OCI-M2 (cell line): ENCODE results near the gene AGPAT4.

ENCODE experiments used
- DNase-seq: peaks from one replicate; lab custom pipeline; 2025; ENCODE audit not compliant: unreplicated experiment; lab: John Stamatoyannopoulos, UW

AGPAT4 gene

DNA sequence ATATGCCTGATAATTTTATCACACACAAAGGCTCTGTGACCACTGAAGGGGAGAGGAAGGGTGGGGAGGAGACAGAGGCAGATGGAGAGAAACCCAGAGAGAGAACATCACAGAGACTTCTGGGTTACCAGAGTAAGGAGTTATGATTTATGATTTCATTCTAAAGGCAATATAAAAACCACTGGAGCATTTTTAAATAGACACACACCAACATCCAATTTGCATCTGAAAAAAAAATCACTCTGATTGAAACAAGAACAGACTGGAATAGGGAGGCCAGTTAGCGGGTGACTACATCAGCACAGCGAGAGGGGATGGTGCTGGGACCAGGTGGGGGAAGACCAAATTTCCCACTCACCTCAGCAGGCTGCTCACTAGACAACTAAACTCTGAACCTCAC lies 104.8 kb downstream of the AGPAT4 start:
- no peak for DNase-seq

DNA sequence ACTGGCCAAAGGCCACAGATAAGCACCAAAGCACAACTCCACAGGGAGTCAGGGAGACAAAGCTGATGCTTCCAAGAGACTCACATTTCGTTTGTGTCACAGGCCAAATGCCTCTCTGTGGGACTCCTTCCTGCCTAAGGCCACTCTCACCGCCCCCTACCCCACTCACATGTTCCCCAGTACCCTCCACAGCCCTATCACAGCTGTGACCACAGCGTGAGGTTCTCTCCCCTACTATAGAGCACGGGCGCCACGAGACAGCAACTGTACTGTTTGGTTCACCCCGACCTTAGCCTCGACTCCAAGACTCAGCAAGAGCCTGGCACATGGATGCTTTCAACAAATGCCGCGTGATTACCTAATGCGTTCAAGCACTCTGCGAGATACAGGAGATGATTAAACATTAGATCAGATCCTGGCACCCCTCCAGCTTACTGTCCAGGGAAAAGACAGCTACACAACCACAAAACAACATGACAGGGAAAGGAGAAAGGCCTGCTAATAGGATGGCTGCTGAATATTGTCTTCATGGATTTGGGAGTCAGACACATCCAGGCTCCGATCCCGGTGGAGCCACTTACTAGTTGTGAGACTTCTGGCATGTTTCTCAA lies 105.5 kb downstream of the AGPAT4 start:
- no peak for DNase-seq

DNA sequence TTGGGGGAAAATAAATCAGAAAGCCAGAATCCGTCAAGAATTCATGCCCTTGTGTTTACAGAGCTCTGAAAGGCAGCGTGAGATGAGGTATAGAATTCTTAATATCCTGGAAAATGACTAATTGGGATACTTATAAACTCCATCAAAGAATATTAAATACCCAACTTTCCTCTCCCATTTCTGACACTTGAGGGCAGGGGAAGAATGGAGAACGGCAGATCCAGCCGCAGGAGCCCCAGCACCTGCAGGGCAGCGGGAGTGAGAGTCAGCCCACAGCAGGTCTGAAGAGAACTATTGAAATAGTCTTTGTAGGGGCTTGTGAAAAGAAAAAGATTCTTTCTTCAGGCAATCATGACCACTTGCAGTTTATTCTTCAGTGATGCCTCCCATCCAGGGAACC lies 107.2 kb downstream of the AGPAT4 start:
- DNase-seq = no peak

DNA sequence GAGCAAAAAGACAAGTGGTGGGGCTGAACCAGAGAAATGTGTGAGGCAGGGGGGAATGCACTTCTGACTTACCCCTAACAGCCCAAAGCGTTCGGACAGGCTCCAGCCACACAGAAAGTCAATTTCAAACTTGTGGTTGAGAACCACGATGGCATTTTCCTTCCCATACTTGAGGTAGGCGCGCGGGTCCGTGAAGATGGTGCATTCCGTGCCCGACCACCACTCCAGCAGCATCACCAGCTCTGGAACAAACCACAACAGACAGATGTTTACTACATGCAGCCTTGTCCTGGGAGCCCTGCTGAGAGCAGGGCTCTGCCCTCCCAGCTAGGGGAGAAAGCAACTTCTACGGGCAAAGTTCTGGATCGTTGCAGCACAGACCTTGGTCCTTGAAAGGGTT lies 107.7 kb downstream of the AGPAT4 start:
- no peak for DNase-seq

DNA sequence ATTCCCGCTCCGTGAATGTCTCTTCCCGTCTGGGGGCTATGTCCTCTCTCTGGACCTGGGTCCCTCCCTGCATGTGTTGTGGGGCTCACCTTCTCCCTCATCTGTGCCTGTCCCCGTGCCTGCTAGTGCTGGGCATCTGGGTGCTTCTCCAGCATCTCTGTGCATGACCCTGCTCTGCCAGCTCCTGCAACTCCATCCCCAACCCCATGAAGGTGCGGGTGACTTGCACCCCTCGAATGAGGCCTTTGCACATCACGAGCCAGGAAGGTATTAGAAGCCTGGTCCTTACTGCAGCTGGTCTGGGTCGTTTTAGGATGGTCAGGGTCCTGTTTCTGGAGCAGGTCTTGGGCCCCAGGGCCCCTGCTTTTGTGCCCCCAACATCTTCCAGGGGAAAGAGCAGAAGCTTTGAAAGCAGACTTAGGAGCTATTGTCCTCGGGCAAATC lies 109.7 kb downstream of the AGPAT4 start:
- no peak for DNase-seq

DNA sequence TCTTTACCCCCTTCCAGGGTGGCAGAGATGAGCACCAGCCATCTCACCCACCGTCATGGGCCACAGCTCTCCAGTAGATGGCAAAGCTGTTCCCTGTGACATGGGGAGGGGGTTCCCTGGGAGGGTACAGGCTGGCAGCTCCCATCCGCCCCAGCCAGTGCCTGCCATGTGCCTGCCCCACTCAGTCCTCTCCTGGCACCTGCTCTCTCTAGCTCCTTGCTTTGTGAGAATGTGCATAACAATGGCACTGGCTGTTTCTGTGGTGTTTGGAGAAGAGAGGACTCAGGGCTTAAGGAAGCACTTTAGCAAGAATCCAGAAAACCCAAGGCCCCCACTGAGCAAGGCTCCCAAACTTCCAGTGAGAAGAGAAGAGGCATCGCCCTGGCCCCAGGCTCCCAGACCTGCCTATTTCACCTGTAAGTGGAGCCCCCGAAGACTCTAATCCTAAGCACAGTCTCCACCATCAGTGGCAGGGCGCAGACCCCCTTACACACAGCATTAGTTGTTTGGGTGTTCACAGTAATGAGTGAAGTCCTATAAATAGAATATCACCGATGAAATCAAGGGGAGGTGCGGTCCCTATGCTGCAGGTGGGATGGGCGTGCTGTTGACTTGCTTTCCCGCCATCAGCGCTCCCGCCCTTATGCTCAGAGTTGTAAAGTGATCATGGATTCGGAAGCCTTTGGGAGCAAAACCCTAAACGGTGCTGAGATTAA lies 110.2 kb downstream of the AGPAT4 start:
- DNase-seq = no peak

DNA sequence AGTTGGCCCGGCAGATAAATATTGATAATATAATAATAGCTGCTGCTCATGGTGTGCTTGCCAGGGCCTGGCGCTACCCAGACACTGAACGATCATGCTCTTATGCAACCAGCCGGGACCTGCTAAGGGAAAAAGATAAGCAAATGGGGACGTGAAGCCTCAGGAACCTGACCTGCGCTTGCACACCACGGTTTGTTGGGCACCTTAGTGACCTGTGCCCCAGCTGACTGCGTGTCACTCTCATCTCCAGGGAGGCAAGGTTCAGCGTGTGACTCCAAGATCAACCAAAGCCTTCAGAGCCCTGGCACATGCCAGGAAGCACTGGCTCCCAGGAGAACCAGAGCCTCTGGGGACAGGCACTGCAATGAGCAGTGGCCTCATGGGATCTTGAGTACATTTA lies 111.1 kb downstream of the AGPAT4 start:
- DNase-seq = no peak

DNA sequence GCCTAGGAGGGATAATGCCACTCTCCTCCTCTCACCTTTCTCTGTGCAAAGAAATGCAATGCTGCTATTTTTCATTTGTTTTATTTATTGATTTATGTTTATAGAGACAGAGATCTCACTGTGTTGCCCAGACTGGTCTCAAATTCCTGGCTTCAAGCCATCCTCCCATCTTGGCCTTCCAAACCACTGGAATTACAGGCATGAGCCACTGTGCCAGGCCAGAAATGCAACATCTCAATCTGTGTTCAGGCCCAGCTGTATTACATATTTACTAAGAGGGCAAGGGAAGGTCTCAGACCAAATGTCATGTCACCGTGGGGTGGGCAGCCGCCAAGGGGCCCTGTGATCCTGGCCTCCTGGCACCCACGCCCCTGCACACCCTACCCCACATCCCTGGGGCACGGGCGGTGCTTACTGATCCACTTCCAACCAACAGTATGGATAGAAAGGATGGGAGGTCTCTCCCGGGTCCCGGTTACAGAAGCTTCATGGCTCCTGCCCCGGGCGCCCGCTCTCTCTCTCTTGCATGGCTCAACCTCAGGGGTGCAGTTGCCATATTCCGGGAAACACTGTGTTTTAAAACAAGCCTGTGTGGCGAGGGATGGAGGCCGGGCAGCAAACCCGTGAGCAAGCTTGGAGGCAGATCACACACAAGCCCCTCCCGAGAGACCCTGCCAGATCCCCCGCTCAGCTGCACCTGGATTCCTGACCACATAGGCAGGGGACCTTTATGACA lies 111.8 kb downstream of the AGPAT4 start:
- no peak for DNase-seq

DNA sequence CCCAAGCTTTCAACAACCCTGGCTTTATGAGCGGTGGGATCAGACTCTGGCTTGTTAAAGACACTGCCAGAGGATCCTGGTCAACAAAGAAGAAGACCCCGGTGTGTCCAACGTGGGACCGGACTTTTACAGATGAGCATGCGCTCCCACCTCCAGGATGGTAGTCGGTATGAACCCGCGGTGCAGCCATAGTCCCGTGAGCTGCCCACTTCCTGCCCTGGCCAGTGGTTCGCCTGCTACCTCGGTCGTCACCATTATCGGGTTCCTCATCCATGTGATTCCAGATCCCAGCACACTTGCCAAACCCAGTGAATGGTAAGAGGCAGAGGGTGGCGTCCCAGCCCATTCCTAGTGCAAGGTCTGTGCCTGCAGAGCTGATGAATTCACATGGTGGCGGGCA lies 112.7 kb downstream of the AGPAT4 start:
- DNase-seq = no peak

DNA sequence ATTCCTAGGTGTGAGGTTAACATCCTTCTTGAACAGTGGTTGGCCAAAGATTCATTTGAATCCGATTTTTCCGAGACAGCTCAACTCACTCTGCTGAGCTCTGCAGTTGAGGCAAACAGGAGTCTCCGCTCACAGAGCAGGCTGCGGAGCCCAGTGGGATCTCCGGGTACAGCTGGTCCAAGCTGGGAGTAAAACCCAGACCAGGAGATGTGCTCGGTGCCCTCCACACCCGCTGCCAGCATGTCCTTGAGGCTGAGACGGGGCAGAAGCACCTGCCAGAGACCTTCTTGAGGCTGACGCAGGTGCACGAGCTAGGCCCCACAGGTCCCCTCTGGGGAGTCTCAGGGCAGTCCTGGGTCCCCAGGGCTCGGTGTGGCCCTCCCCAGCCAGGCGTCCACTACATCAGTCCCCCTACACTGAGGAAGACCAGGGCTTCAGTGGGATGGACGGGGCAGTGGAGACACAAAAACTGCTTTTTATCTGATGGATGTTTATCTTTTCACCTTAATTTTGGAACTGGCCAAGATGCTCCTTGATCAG lies 119.0 kb downstream of the AGPAT4 start:
- DNase-seq = no peak

DNA sequence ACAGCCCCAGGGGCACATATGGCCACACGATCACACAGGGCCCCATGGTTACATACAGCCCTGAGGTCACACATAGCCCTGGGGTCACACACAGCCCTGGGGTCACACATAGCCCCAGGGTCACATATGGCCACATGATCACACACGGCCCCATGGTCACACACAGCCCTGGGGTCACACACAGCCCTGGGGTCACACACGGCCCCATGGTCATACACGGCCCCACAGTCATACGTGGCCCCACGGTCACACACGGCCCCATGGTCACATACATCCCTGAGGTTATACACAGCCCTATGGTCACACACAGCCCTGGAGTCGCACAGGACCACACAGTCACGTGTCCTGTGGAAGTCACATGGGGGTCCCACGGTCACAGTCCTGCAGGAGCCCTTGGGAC lies 120.1 kb downstream of the AGPAT4 start:
- no peak for DNase-seq

DNA sequence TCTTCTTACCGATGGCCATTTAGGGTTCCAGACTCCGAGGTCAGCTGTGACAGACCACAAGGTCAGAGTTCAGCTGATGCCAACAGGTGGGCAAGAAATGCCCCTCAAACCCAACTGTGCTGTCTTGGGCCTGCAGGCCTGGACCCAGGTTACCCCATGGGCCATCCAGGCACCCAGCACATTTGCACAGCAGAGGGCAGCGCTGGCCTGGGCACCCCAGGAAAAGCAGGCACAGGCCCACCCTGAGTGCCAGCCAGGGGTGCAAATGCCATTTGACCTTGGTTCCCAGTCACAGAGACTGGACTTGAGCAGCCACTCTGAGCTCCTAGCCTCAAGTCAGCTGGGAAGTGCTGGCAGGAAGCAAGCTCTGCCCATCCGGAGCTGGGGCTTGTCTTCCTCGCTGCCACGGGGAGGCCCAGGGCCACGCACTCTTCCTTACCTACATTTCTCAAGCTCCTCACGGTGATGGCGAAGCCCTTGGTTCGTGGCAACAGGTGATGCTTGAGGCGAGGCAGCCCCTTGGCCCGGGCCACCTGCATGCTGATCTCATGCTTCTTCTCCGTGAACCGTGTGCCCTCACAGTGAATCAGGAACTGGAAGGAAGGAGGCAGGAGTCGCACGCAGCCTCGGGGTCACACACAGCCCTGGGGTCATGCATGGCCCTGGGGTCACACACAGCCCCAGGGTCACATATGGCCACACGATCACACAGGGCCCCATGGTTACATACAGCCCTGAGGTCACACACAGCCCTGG lies 120.8 kb downstream of the AGPAT4 start:
- DNase-seq = no peak

DNA sequence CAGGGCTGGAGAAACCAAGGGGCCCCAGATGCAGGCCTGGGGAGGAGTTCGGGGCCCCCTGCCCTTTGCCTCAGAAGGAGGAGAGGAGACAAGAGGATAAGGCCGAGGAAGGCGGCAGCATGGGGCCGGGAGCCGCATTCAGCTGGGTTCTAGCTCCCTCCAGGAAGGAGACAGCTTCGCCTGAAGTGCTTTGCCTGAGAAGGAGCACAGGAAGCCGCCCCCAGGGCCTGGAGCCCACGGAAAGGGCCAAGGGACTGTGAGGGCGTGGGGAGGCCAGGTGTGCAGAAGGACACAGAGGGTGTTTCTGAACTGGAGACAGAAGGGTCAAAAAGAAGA lies 121.4 kb downstream of the AGPAT4 start:
- no peak for DNase-seq

DNA sequence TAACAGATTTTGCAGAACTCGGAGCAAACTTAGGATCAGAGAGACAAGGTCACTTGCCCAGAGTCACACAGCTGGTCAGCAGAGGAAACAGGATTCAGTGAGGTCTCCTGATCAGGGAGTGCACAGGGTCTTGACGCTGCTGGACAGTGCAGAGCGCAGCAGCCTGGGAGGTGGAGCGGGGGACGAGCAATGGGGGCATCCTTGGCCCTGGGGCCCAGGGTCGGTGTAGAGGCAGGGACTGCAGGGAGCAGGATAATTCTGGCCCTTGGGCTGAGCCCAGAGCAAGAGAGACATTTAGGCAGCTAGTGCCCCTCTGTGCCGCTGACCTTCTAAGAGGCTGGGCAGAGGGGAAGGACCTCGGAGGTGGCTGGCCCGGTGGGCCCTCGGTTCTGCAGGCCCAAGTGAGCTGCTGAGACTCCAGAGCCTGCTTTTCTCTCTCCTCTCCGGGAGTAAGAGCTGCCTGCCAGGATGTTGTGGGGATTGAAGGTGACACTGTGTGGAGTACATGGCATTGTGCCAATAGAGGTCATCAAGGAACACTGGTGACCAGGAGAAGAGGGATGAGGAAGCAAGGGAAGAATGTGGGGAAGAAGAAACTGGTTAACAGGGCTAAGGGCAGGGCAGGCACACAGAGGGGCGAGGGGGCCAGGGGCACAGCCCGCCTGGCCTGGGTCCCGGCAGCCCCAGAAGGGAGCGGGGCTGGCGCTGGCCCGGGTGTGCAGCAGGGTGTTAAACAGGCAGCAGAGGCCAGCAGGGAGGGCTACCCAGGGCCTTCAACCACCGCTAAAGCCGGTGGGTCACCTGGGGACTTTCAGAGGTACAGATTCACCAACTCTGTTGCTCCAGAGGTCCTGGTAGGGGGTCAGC lies 122.0 kb downstream of the AGPAT4 start:
- DNase-seq = no peak

DNA sequence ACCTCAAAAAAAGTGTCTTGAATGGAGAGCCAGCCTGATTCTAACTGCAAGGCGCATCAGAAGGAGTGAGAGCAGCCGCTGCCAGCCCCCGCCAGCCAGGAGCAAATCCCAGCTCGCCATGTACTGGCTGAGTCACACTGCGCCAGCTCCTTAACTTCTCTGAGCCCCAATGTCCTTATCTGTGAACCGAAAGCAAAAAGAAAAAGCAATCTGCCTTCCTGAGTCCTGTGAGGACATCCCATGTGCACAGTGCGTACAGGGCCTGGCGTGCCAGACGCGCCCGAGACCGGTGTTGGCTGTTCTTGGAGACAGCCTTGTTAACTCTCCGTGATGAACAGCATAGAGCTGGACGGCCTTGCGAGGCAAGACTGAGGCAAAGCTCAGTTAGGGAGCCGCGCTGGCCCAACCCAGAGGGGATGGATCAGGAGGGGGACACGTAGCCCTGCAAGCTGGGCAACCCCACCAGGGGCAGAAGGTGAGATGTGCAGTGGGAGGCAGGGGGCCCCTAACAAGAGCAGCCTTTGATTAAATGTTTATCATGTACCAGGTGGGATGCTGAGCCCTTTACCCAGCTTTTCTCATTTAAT lies 122.7 kb downstream of the AGPAT4 start:
- DNase-seq = no peak

DNA sequence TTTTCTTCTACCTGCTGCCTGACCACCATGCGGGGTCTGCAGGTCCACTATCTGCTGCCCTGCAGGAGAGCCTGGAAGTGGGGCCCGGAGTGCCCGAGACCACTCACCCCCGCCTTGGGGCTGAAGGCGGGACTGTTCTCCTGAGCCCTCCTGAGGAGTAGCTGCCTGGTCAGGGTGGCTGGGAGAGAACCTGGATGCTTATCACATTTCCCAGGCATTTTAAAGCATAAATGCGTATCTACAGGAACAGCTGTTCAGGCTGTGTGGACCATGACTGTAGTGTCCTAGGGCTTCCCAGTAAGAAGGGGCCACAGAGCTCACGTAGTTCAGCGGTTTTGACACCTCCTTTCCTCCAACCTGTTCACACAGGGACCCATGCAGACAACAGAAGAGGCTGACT lies 123.3 kb downstream of the AGPAT4 start:
- no peak for DNase-seq

DNA sequence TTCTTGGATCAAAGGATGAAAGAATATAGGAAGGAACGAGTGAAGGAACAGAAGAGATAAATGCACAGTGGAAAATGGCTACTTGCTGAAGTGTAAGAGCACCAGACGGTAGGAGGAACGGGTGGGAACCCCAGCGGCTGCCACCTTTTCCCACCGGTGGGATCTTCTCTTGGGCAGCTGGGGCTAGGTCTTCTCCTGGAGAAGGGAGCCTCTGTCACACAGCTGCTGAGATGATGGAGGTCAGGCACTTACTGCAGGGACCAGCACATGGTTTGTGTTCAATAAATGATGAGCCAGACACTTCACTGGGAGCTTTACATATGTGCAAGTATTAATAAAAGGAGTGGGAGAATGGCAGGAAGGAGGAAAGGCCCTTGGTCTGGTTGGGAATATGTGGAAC lies 123.7 kb downstream of the AGPAT4 start:
- DNase-seq = no peak

DNA sequence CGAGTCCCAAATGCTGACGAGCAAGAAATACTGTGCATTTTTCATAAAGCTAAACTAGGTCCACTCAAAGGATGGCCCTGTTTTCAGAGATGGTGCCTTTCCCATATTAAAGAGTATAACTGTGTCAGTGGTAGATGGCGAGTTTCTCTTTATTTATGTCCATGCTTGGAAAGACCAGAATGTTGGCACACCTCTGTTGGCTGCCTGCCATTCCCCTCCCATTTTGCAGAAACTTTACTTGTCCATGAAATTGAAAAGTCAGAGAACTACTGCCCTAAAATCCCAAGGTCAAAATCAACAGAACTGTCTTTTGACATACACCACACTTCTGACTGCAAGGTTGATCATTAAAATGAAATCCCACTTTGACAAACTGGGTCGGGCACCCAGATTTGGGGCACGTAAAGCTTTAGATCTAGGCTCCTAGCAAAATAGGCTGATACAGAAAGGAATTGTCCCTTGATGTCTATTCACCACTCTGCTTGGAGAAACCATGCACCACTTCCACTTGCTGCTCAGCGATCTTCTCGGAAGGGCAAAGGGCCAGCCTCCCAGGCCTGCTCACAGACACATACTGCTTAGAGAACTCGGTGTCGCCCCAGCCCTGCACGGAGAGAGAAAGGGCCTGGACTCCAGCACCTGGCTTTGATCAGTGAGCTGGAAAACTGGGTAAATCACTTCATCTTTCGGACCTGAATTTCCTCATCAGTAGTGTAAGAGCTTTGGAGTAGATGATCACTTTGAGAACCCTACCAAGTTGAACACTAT lies 130.0 kb downstream of the AGPAT4 start:
- DNase-seq = no peak

DNA sequence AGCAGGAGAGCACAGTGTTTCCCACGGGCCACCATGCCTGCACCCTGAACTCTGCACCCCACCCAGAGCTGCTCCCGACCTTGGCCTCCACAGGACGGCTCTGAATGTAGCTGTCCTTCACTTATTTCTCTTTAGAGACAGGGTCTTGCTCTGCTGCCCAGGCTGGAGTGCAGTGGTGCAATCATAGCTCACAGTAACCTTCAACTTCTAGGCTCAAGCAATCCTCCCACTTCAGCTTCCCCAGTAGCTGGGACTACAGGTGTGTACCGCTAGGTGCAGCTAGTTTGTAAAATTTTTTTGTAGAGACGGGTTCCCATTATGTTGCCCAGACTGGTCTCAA lies 130.9 kb downstream of the AGPAT4 start:
- no peak for DNase-seq

DNA sequence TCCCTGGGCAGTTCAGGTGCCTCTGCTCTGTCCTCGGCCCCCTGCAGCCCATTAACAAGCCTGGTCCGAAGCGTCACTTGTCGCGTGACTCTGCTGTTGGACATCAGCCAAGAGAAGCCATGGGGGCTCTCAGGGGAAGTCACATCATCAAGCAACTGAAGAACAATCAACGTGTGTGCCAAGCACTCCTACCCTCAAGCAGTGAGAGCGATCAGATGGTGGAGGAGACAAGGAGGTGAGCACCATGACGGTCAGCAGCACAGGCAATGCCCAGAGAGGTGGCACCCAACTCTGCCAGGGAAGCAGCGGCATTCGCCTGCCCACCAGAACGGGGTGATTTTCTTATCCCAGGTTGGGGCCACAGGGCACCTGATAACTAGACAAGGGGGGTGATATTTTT lies 132.7 kb downstream of the AGPAT4 start:
- no peak for DNase-seq
